GM23338 (cell line): ENCODE measurements around the gene CDK5RAP2. TPM values are rescaled to one million over a fixed set of nuclear protein-coding genes. Genes with fewer than 3 reads are reported as not detected.

Source experiments
- ATAC-seq: fragments of 200-7000 bp; cut with Tn5 transposase; 3 replicates; pipeline ENCODE4 v1.9.1; 2020
- DNase-seq: peaks from one replicate; pipeline ENCODE4 v3.0.0-alpha.2; 2015; ENCODE audit warnings: low spot score
- H2AFZ ChIP-seq: fragments of 200-600 bp; sonication (generic); 2 replicates; pipeline ENCODE4 v1.8.0; 2016; ENCODE audit warnings: antibody characterized with exemption, mild to moderate bottlenecking, moderate library complexity
- H3F3A ChIP-seq: fragments of 200-600 bp; sonication (generic); replicated peaks from 2 replicates; pipeline ENCODE4 v1.8.0; 2017; ENCODE audit warnings: antibody characterized with exemption, mixed run types, low read depth
- H3K27ac ChIP-seq: fragments of 200-600 bp; sonication (generic); 2 replicates; pipeline ENCODE4 v1.6.1; 2016; ENCODE audit warnings: low read depth
- H3K27me3 ChIP-seq: fragments of 200-600 bp; sonication (generic); 2 replicates; pipeline ENCODE4 v1.8.0; 2016; ENCODE audit warnings: mild to moderate bottlenecking, mixed run types, moderate library complexity; ENCODE audit not compliant: insufficient read depth
- H3K36me3 ChIP-seq: fragments of 200-600 bp; sonication (generic); 2 replicates; pipeline ENCODE4 v1.8.0; 2016; ENCODE audit warnings: mild to moderate bottlenecking; ENCODE audit not compliant: insufficient read depth
- H3K4me1 ChIP-seq: fragments of 200-600 bp; sonication (generic); 2 replicates; pipeline ENCODE4 v1.8.0; 2016; ENCODE audit warnings: mild to moderate bottlenecking, moderate library complexity; ENCODE audit not compliant: insufficient read depth
- H3K4me2 ChIP-seq: fragments of 200-600 bp; sonication (generic); 2 replicates; pipeline ENCODE4 v1.7.1; 2017; ENCODE audit warnings: mixed run types
- H3K4me3 ChIP-seq: fragments of 200-600 bp; sonication (generic); 2 replicates; pipeline ENCODE4 v1.6.1; 2016; ENCODE audit warnings: mixed run types
- H3K79me2 ChIP-seq: fragments of 200-600 bp; sonication (generic); replicated peaks from 2 replicates; pipeline ENCODE4 v1.8.0; 2017; ENCODE audit warnings: mild to moderate bottlenecking; ENCODE audit not compliant: insufficient read depth
- H3K9me2 ChIP-seq: fragments of 200-600 bp; sonication (generic); 2 replicates; pipeline ENCODE4 v1.8.0; 2017; ENCODE audit not compliant: insufficient read depth
- H4K20me1 ChIP-seq: fragments of 200-600 bp; sonication (generic); replicated peaks from 2 replicates; pipeline ENCODE4 v1.8.0; 2017; ENCODE audit warnings: mild to moderate bottlenecking; ENCODE audit not compliant: insufficient read depth
- H3K27ac Mint-ChIP-seq: 2 replicates; pipeline ENCODE4 v1.8.0; 2020; ENCODE audit warnings: inconsistent platforms, mild to moderate bottlenecking, moderate library complexity, mixed read lengths
- H3K27me3 Mint-ChIP-seq: 3 replicates; pipeline ENCODE4 v1.8.0; 2022; ENCODE audit warnings: low read depth, mild to moderate bottlenecking, moderate library complexity, mixed read lengths, inconsistent platforms; ENCODE audit not compliant: insufficient read depth, poor library complexity
- H3K36me3 Mint-ChIP-seq: 3 replicates; pipeline ENCODE4 v1.8.0; 2021; ENCODE audit warnings: low read depth, mild to moderate bottlenecking, inconsistent platforms, moderate library complexity, mixed read lengths
- H3K4me1 Mint-ChIP-seq: 3 replicates; pipeline ENCODE4 v1.8.0; 2020; ENCODE audit warnings: mild to moderate bottlenecking, inconsistent platforms, mixed read lengths
- H3K4me3 Mint-ChIP-seq: 3 replicates; pipeline ENCODE4 v1.8.0; 2021; ENCODE audit warnings: moderate library complexity, mild to moderate bottlenecking, inconsistent platforms, mixed read lengths
- H3K9me3 Mint-ChIP-seq: 3 replicates; pipeline ENCODE4 v1.8.0; 2020; ENCODE audit warnings: moderate library complexity, mild to moderate bottlenecking, inconsistent platforms, mixed read lengths
- EZH2 ChIP-seq: fragments of 200-600 bp; sonication (generic); IDR thresholded peaks from one replicate; pipeline ENCODE4 v1.8.0; 2017; ENCODE audit warnings: antibody characterized with exemption, mild to moderate bottlenecking, low read depth; ENCODE audit not compliant: unreplicated experiment
- JUNB ChIP-seq: IDR thresholded peaks from one replicate; pipeline ENCODE4 v1.6.1; 2016; ENCODE audit warnings: antibody characterized with exemption; ENCODE audit not compliant: unreplicated experiment
- NANOG ChIP-seq: IDR thresholded peaks from 2 replicates; pipeline ENCODE4 v1.6.1; 2016; ENCODE audit warnings: antibody characterized with exemption, borderline replicate concordance
- POLR2AphosphoS5 ChIP-seq: IDR thresholded peaks from 2 replicates; pipeline ENCODE4 v1.6.1; 2016; ENCODE audit warnings: antibody characterized with exemption, low read depth
- STAT1 ChIP-seq: IDR thresholded peaks from one replicate; pipeline ENCODE4 v1.6.1; 2016; ENCODE audit warnings: antibody characterized with exemption; ENCODE audit not compliant: unreplicated experiment
- ZNF114 ChIP-seq: fragments of 250-450 bp; sonication (Bioruptor Pico); IDR thresholded peaks from 2 replicates; pipeline ENCODE4 v1.5.0; 2020; ENCODE audit warnings: mild to moderate bottlenecking, moderate library complexity
- ZNF331 ChIP-seq: fragments of 250-450 bp; sonication (Bioruptor Pico); IDR thresholded peaks from 2 replicates; pipeline ENCODE4 v1.5.0; 2020; ENCODE audit warnings: low read depth, mild to moderate bottlenecking, moderate library complexity
- polyA plus RNA-seq: library from polyadenylated mRNA; unstranded; fragments of >200 nt; fragmentation: Nextera tagmentation; extraction: Ambion mirVana; gene quantifications from 2 replicates; pipeline ENCODE4 v1.2.1, GENCODE V29; 2016
- total RNA-seq: library from RNA; depleted of rRNA; stranded (reverse); fragments of >200 nt; shearing (Covaris generic); gene quantifications from 2 replicates; pipeline ENCODE4 v1.2.3, GENCODE V29; 2014
- TF ChIP-seq, protein P1 (sequence below): IDR thresholded peaks from one replicate; pipeline ENCODE4 v1.6.1; 2018; ENCODE audit warnings: antibody characterized with exemption; ENCODE audit not compliant: unreplicated experiment
- TF ChIP-seq, protein P2 (sequence below): IDR thresholded peaks from 2 replicates; pipeline ENCODE4 v1.6.1; 2016; ENCODE audit warnings: antibody characterized with exemption
- TF ChIP-seq, protein P3 (sequence below), 2 experiments: fragments of 200-600 bp in 1 of 2; sonication (generic) in 1 of 2; conservative IDR thresholded peaks; 2 replicates each; pipeline versions ENCODE4 v1.5.1 to v1.6.1; 2016 to 2017; ENCODE audit warnings: antibody characterized with exemption in 2 of 2, low read depth in 2 of 2, mild to moderate bottlenecking in 2 of 2, moderate library complexity in 1 of 2

The CDK5RAP2 gene
- total and polyA plus RNA-seq, 2 experiments from 2014 or later = 50.7 to 65.7 TPM

DNA sequence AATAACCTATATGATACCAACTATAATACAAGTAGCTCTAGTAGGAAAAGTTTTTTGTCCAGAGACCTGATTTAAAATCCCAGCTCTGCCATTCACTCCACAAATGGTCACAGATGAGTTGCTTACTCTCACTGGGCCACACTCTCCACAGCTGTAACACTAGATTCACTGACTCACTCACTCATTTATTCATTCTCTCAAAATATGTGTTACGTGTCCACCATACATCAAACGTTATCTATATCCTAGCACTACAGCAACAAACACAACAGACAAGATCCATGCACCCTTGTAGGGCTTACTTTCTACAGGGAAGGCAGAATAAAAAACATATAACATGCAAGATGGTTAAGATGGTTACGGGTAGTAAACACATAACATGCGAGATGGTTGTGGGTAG lies 146.3 kb downstream of the CDK5RAP2 start:
- Histone ChIP-seq H4K20me1 (0 out of 2 replicates have a peak, but pooled peaks cover 4% of the 10 kb centered on the region), H3K4me1 (peaks cover 6% of the 10 kb centered on the region; the same call in 1 of the 2 replicates), H3K27ac (no peak overlapping the region; the same call in 1 of the 2 replicates), H3F3A (no peaks in the 10 kb centered on the region), H3K36me3 (0 out of 2 replicates have a peak, but pooled peaks cover 9% of the 10 kb centered on the region), H3K4me2 (no peak overlapping the region), H3K4me3 (no peak overlapping the region), H3K9me2 (no peaks in the 10 kb centered on the region), H2AFZ (no peak overlapping the region), H3K27me3 (no peaks in the 10 kb centered on the region), H3K79me2 (peaks cover 4% of the 10 kb centered on the region; the same call in 1 of the 2 replicates)
- ATAC-seq = no peak
- H3K27ac Mint-ChIP-seq = no peak overlapping the region
- no peaks in the 10 kb centered on the region; the same call in 2 of the 3 replicates for H3K9me3 Mint-ChIP-seq
- peaks cover 35% of the 10 kb centered on the region for H3K36me3 Mint-ChIP-seq
- H3K4me1 Mint-ChIP-seq = peaks cover 5% of the 10 kb centered on the region; the same call in 2 of the 3 replicates
- no peaks in the 10 kb centered on the region for H3K27me3 Mint-ChIP-seq
- no peak for TF ChIP-seq EZH2
- TF ChIP-seq STAT1 = no peak
- TF ChIP-seq ZNF114 = no peak
- no peak for TF ChIP-seq NANOG
- TF ChIP-seq, protein P1, sequence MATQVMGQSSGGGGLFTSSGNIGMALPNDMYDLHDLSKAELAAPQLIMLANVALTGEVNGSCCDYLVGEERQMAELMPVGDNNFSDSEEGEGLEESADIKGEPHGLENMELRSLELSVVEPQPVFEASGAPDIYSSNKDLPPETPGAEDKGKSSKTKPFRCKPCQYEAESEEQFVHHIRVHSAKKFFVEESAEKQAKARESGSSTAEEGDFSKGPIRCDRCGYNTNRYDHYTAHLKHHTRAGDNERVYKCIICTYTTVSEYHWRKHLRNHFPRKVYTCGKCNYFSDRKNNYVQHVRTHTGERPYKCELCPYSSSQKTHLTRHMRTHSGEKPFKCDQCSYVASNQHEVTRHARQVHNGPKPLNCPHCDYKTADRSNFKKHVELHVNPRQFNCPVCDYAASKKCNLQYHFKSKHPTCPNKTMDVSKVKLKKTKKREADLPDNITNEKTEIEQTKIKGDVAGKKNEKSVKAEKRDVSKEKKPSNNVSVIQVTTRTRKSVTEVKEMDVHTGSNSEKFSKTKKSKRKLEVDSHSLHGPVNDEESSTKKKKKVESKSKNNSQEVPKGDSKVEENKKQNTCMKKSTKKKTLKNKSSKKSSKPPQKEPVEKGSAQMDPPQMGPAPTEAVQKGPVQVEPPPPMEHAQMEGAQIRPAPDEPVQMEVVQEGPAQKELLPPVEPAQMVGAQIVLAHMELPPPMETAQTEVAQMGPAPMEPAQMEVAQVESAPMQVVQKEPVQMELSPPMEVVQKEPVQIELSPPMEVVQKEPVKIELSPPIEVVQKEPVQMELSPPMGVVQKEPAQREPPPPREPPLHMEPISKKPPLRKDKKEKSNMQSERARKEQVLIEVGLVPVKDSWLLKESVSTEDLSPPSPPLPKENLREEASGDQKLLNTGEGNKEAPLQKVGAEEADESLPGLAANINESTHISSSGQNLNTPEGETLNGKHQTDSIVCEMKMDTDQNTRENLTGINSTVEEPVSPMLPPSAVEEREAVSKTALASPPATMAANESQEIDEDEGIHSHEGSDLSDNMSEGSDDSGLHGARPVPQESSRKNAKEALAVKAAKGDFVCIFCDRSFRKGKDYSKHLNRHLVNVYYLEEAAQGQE = no peak
- TF ChIP-seq ZNF331 (CRISPR knock-in tag) = no peak
- TF ChIP-seq JUNB = no peak
- no peak for DNase-seq
- no peak overlapping the region for H3K4me3 Mint-ChIP-seq

DNA sequence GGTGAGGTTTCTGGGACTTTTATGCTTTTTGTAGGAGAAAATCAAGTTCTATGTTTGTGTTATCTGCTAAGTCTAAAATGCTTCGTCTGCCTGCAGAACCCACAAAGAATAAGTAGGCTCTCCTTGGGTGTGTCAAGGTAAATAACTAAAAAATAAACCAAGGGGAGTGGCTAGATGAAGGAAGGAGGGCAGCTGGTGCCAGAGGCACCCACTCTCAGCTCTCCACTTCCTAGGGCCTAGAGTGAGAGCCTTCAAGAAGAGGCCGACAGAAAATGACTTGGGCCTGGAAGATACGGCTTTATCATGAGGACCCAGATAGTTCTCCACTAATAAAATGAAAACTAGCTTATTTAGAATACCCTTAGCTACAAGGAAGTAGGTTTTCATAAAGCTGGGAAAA lies 147.4 kb downstream of the CDK5RAP2 start:
- Histone ChIP-seq H4K20me1 (0 out of 2 replicates have a peak, but pooled peaks cover 4% of the 10 kb centered on the region), H2AFZ (no peak overlapping the region), H3K4me1 (peaks cover 6% of the 10 kb centered on the region; the same call in 1 of the 2 replicates), H3K27ac (no peak overlapping the region), H3K4me2 (no peak overlapping the region), H3K79me2 (peaks cover 4% of the 10 kb centered on the region; the same call in 1 of the 2 replicates), H3K27me3 (no peaks in the 10 kb centered on the region), H3K9me2 (no peaks in the 10 kb centered on the region), H3F3A (no peaks in the 10 kb centered on the region), H3K4me3 (no peak overlapping the region), H3K36me3 (0 out of 2 replicates have a peak, but pooled peaks cover 4% of the 10 kb centered on the region)
- no peak overlapping the region for H3K27ac Mint-ChIP-seq
- H3K4me1 Mint-ChIP-seq = peaks cover 5% of the 10 kb centered on the region; the same call in 2 of the 3 replicates
- H3K36me3 Mint-ChIP-seq = peaks cover 29% of the 10 kb centered on the region
- H3K9me3 Mint-ChIP-seq = no peaks in the 10 kb centered on the region; the same call in 2 of the 3 replicates
- no peak overlapping the region for H3K4me3 Mint-ChIP-seq
- ATAC-seq (no peak), DNase-seq (no peak)
- no peaks in the 10 kb centered on the region for H3K27me3 Mint-ChIP-seq
- TF ChIP-seq, protein P2, sequence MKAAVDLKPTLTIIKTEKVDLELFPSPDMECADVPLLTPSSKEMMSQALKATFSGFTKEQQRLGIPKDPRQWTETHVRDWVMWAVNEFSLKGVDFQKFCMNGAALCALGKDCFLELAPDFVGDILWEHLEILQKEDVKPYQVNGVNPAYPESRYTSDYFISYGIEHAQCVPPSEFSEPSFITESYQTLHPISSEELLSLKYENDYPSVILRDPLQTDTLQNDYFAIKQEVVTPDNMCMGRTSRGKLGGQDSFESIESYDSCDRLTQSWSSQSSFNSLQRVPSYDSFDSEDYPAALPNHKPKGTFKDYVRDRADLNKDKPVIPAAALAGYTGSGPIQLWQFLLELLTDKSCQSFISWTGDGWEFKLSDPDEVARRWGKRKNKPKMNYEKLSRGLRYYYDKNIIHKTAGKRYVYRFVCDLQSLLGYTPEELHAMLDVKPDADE = no peak
- TF ChIP-seq ZNF114 = no peak
- no peak for TF ChIP-seq POLR2AphosphoS5
- TF ChIP-seq JUNB = no peak
- no peak for TF ChIP-seq NANOG
- TF ChIP-seq, protein P3, sequence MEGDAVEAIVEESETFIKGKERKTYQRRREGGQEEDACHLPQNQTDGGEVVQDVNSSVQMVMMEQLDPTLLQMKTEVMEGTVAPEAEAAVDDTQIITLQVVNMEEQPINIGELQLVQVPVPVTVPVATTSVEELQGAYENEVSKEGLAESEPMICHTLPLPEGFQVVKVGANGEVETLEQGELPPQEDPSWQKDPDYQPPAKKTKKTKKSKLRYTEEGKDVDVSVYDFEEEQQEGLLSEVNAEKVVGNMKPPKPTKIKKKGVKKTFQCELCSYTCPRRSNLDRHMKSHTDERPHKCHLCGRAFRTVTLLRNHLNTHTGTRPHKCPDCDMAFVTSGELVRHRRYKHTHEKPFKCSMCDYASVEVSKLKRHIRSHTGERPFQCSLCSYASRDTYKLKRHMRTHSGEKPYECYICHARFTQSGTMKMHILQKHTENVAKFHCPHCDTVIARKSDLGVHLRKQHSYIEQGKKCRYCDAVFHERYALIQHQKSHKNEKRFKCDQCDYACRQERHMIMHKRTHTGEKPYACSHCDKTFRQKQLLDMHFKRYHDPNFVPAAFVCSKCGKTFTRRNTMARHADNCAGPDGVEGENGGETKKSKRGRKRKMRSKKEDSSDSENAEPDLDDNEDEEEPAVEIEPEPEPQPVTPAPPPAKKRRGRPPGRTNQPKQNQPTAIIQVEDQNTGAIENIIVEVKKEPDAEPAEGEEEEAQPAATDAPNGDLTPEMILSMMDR (conservative IDR thresholded peaks at IDR 0.05; ENCODE audit: low read depth in 2 of 2) = no peak
- TF ChIP-seq, protein P1 = no peak
- TF ChIP-seq ZNF331 (CRISPR knock-in tag) = no peak
- no peak for TF ChIP-seq STAT1
- no peak for TF ChIP-seq EZH2
